ENCODE data around the gene TBC1D17. TPM values are rescaled to one million over a fixed set of nuclear protein-coding genes. Genes with fewer than 3 reads are reported as not detected.

TBC1D17 gene
- total RNA-seq, 5 donors from 2014 or later (not counting 1 experiment from before 2014, with no cell fraction given): 46.5 to 102 (median 88.6) TPM

DNA sequence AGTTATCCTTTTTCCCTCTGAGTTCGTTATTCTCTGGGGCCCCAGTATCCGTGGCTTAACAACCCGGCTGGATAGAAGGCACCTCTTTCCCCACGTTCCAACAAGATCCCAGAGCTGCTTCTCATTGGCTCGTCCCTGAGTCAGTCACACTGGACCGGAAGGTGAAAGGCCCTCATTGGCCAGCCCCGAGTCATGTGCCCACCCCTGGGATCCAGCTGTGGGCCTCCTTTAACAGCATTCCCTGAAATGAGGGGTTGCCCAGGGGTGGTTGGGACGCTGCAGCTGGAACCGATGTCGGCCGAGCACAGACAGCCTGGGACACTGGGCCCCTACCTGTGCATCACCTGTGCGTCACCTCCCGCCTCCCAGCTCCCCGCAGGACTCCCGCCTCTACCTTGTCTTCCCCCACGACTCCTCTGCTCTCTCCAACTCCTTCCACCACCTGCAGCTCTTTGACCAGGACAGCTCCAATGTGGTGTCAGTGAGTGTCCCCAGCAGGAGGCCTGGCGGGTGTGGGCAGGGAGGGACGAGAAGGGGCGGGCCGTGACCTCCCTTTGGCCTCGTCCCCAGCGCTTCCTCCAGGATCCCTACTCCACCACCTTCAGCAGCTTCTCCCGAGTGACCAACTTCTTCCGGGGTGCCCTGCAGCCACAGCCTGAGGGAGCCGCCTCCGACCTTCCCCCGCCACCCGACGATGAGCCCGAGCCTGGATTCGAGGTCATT lies 4.3 kb downstream of the TBC1D17 start:
- no peaks in the 10 kb centered on the region for H3K9me3 ChIP-seq
- ATAC-seq (replicated peaks in 1 of 4) (no peak), DNase-seq (no peak)
- Mint-ChIP-seq H3K9me3 (no peaks in the 10 kb centered on the region), H3K27ac (no peak overlapping the region), H3K36me3 (peaks cover 42% of the 10 kb centered on the region), H3K4me3 (no peak overlapping the region), H3K4me1 (peaks cover 15 to 22% (median 18%) of the 10 kb centered on the region in 3 donors), H3K27me3 (no peaks in the 10 kb centered on the region)
- H3K36me3 ChIP-seq (ENCODE audit: control insufficient read depth in 2 of 2, extremely low read depth in 1 of 2, insufficient read depth in 1 of 2, low read length in 1 of 2): peaks cover 28 to 57% of the 10 kb centered on the region in 2 donors
- 95% methylated on average over 25 of the region's 31 CpGs for WGBS (ENCODE audit: insufficient coverage)
- POLR2A ChIA-PET: no interaction called here
- CTCF ChIA-PET: interaction anchor here (0.5 to 0.6 kb wide), 2 partner anchors 71 to 354 kb away, joined by 3 read pairs; partner anchors contain the start of gene RCN3 (in 1 of the 2)
- H3K4me3 ChIP-seq (ENCODE audit: control insufficient read depth in 1 of 2, extremely low read depth in 1 of 2, low read length in 1 of 2): no peak overlapping the region
- no peak overlapping the region for H3K27ac ChIP-seq (ENCODE audit: low read length)
- H3K27me3 ChIP-seq (replicated peaks in 1 of 2; ENCODE audit: control insufficient read depth in 2 of 2, extremely low read depth in 1 of 2, insufficient read depth in 2 of 2, low read length in 1 of 2): no peaks in the 10 kb centered on the region
- H3K4me1 ChIP-seq (ENCODE audit: control insufficient read depth in 1 of 2, extremely low read depth in 1 of 2, insufficient read depth in 2 of 2, low read length in 2 of 2): peaks cover 6 to 18% of the 10 kb centered on the region in 2 experiments

DNA sequence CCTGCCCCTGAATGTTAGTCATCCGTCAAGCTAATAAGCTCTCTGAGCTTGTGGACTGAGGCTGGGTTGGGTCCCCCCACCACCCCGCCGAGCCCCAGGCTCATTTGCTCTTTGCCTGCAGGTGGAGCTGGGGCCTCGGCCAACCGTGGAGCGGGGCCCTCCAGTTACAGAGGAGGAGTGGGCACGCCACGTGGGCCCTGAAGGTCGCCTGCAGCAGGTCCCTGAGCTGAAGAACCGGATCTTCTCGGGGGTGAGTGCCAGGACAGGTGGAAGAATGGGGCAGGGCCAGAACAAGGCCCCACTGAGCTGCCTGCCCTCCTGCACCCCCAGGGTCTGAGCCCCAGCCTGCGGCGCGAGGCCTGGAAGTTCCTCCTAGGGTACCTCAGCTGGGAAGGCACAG lies 5.1 kb downstream of the TBC1D17 start:
- Histone ChIP-seq H3K36me3 (ENCODE audit: control insufficient read depth in 2 of 2, extremely low read depth in 1 of 2, insufficient read depth in 1 of 2, low read length in 1 of 2) (peaks cover 32 to 60% of the 10 kb centered on the region in 2 donors), H3K27me3 (replicated peaks in 1 of 2; ENCODE audit: control insufficient read depth in 2 of 2, extremely low read depth in 1 of 2, insufficient read depth in 2 of 2, low read length in 1 of 2) (no peaks in the 10 kb centered on the region), H3K27ac (ENCODE audit: low read length) (no peak overlapping the region), H3K4me1 (ENCODE audit: control insufficient read depth in 1 of 2, extremely low read depth in 1 of 2, insufficient read depth in 2 of 2, low read length in 2 of 2) (peaks cover 6 to 18% of the 10 kb centered on the region in 2 experiments), H3K4me3 (ENCODE audit: control insufficient read depth in 1 of 2, extremely low read depth in 1 of 2, low read length in 1 of 2) (no peak overlapping the region), H3K9me3 (no peaks in the 10 kb centered on the region)
- H3K27ac Mint-ChIP-seq: no peak overlapping the region
- DNase-seq (no peak), ATAC-seq (replicated peaks in 1 of 4) (no peak)
- 95% methylated on average over 14 of the region's 14 CpGs for WGBS (ENCODE audit: insufficient coverage)
- no peak overlapping the region for H3K4me3 Mint-ChIP-seq
- no peaks in the 10 kb centered on the region for H3K27me3 Mint-ChIP-seq
- H3K9me3 Mint-ChIP-seq: no peaks in the 10 kb centered on the region
- peaks cover 15 to 22% (median 18%) of the 10 kb centered on the region in 3 donors for H3K4me1 Mint-ChIP-seq
- POLR2A ChIA-PET: no interaction called here
- CTCF ChIA-PET: no interaction called here
- H3K36me3 Mint-ChIP-seq: peaks cover 42% of the 10 kb centered on the region

DNA sequence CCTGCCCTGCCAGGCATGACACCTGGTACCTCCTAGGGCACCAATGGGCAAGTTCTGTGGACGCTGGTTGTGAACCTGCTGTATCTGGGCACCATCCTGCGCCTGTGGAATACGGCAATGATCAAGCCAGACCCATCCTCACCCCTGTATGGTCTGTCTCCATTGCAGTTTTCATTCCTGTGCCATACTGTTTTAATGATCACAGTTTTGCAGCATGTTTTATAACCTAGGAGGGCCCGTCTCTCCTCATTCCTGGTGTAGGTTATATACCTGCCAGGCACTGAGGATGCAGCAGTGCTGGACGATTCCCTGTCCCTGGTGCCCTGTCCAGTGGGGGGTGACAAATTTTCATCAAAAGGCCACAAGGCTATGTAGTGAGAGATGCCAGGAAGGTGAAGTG lies 5.6 kb downstream of the TBC1D17 start:
- ATAC-seq (replicated peaks in 1 of 4) (no peak), DNase-seq (no peak)
- Histone ChIP-seq H3K27me3 (replicated peaks in 1 of 2; ENCODE audit: control insufficient read depth in 2 of 2, extremely low read depth in 1 of 2, insufficient read depth in 2 of 2, low read length in 1 of 2) (no peaks in the 10 kb centered on the region), H3K27ac (ENCODE audit: low read length) (no peak overlapping the region), H3K36me3 (ENCODE audit: control insufficient read depth in 2 of 2, extremely low read depth in 1 of 2, insufficient read depth in 1 of 2, low read length in 1 of 2) (peaks cover 32 to 60% of the 10 kb centered on the region in 2 donors), H3K4me3 (ENCODE audit: control insufficient read depth in 1 of 2, extremely low read depth in 1 of 2, low read length in 1 of 2) (no peak overlapping the region), H3K4me1 (ENCODE audit: control insufficient read depth in 1 of 2, extremely low read depth in 1 of 2, insufficient read depth in 2 of 2, low read length in 2 of 2) (peaks cover 5 to 15% of the 10 kb centered on the region in 2 experiments), H3K9me3 (no peaks in the 10 kb centered on the region)
- ChIA-PET POLR2A (no interaction called here), CTCF (no interaction called here)
- Mint-ChIP-seq H3K9me3 (no peaks in the 10 kb centered on the region), H3K36me3 (peaks cover 40% of the 10 kb centered on the region), H3K27ac (no peak overlapping the region), H3K27me3 (no peaks in the 10 kb centered on the region), H3K4me3 (no peak overlapping the region), H3K4me1 (peaks cover 12 to 19% (median 15%) of the 10 kb centered on the region in 3 donors)
- 96% methylated on average over 5 of the region's 5 CpGs for WGBS (ENCODE audit: insufficient coverage)

DNA sequence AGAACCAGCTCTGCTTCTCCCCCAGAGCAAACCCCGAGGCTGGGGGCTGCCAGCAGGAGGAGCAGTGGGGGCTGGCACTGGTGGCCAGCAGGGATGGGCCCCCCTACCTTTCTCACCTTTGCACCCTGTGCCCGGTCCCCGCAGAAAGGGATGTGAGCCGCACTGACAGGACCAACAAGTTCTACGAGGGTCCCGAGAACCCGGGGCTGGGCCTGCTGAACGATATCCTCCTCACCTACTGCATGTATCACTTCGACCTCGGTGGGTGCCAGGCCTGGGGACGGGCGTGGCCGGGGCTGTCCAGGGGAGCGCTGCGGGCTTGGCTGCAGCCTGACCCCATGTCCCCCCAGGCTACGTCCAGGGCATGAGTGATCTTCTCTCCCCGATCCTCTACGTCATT lies 6.6 kb downstream of the TBC1D17 start:
- Histone ChIP-seq H3K27ac (ENCODE audit: low read length) (no peak overlapping the region), H3K27me3 (replicated peaks in 1 of 2; ENCODE audit: control insufficient read depth in 2 of 2, extremely low read depth in 1 of 2, insufficient read depth in 2 of 2, low read length in 1 of 2) (no peaks in the 10 kb centered on the region), H3K4me1 (ENCODE audit: control insufficient read depth in 1 of 2, extremely low read depth in 1 of 2, insufficient read depth in 2 of 2, low read length in 2 of 2) (peaks cover 0 to 5% of the 10 kb centered on the region in 2 experiments), H3K4me3 (ENCODE audit: control insufficient read depth in 1 of 2, extremely low read depth in 1 of 2, low read length in 1 of 2) (no peak overlapping the region), H3K36me3 (ENCODE audit: control insufficient read depth in 2 of 2, extremely low read depth in 1 of 2, insufficient read depth in 1 of 2, low read length in 1 of 2) (peaks cover 32 to 59% of the 10 kb centered on the region in 2 donors), H3K9me3 (no peaks in the 10 kb centered on the region)
- H3K4me3 Mint-ChIP-seq: no peak overlapping the region
- H3K36me3 Mint-ChIP-seq: peaks cover 35% of the 10 kb centered on the region
- H3K9me3 Mint-ChIP-seq: no peaks in the 10 kb centered on the region
- WGBS (ENCODE audit: insufficient coverage): 97% methylated on average over 15 of the region's 18 CpGs
- no peak for ATAC-seq (replicated peaks in 1 of 4)
- no peak for DNase-seq
- peaks cover 1 to 9% (median 5%) of the 10 kb centered on the region in 3 donors for H3K4me1 Mint-ChIP-seq
- ChIA-PET POLR2A (no interaction called here), CTCF (no interaction called here)
- H3K27me3 Mint-ChIP-seq: no peaks in the 10 kb centered on the region
- H3K27ac Mint-ChIP-seq: no peak overlapping the region

DNA sequence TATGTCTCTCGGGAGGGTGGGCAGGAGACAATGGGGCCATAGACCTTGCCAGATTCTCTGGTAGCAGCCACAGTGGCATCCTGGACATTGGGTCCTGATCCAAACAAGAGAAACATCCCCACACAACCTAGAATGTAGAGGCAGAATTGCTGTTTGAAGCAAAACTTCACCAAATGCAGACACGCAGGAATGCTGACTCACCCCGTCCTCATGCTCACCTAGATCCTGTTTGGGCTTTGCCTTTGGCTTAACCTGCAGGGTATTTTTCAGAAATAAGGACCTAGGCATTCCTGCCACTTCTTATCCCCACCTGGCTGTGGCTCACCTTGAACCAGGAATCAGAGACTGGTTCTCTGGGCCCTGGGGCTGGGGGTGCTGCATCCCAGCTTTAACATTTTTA lies 7.3 kb downstream of the TBC1D17 start:
- ATAC-seq (replicated peaks in 1 of 4): no peak
- Histone ChIP-seq H3K4me1 (ENCODE audit: control insufficient read depth in 1 of 2, extremely low read depth in 1 of 2, insufficient read depth in 2 of 2, low read length in 2 of 2) (peaks cover 0 to 7% of the 10 kb centered on the region in 2 experiments), H3K9me3 (no peaks in the 10 kb centered on the region), H3K4me3 (ENCODE audit: control insufficient read depth in 1 of 2, extremely low read depth in 1 of 2, low read length in 1 of 2) (no peak overlapping the region), H3K27ac (ENCODE audit: low read length) (no peak overlapping the region), H3K27me3 (replicated peaks in 1 of 2; ENCODE audit: control insufficient read depth in 2 of 2, extremely low read depth in 1 of 2, insufficient read depth in 2 of 2, low read length in 1 of 2) (no peaks in the 10 kb centered on the region), H3K36me3 (ENCODE audit: control insufficient read depth in 2 of 2, extremely low read depth in 1 of 2, insufficient read depth in 1 of 2, low read length in 1 of 2) (peaks cover 32 to 54% of the 10 kb centered on the region in 2 donors)
- WGBS (ENCODE audit: insufficient coverage): 100% methylated on average over 2 of the region's 3 CpGs
- Mint-ChIP-seq H3K4me1 (peaks cover 0 to 6% (median 5%) of the 10 kb centered on the region in 3 donors), H3K27ac (no peak overlapping the region), H3K27me3 (no peaks in the 10 kb centered on the region), H3K4me3 (no peak overlapping the region), H3K9me3 (no peaks in the 10 kb centered on the region), H3K36me3 (peaks cover 32% of the 10 kb centered on the region)
- no peak for DNase-seq
- CTCF ChIA-PET: no interaction called here
- POLR2A ChIA-PET: no interaction called here

DNA sequence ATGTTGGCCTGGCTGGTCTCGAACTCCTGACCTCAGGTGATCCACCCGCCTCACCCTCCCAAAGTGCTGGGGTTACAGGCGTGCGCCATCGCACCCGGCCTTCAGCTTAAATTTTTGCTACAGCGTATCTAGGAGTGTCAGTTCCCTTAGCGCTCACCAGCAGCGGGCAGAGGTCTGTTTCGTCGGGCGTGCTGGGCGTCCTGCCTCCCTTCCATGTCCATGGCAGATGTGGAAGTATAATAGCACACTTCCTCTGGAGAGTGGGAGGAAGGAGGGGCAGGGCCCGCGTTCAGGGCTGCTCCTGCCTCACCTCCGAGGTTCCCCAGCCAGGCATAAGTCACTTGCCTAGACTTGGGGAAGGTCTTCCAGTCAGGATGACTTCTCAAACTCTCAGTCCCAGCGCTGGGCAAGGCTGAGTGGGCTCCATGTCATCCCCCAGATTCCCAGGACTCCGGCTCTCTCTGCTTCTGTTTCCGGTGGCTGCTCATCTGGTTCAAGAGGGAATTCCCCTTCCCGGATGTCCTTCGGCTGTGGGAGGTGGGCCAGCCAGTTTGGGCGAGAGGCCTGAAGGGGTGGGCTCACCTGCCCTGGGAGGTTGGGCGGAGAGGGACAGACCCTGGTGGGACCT lies 9.6 kb downstream of the TBC1D17 start:
- Histone ChIP-seq H3K27ac (ENCODE audit: low read length) (no peak overlapping the region), H3K27me3 (replicated peaks in 1 of 2; ENCODE audit: control insufficient read depth in 2 of 2, extremely low read depth in 1 of 2, insufficient read depth in 2 of 2, low read length in 1 of 2) (no peaks in the 10 kb centered on the region), H3K36me3 (ENCODE audit: control insufficient read depth in 2 of 2, extremely low read depth in 1 of 2, insufficient read depth in 1 of 2, low read length in 1 of 2) (peaks cover 22 to 32% of the 10 kb centered on the region in 2 donors), H3K9me3 (no peaks in the 10 kb centered on the region), H3K4me3 (ENCODE audit: control insufficient read depth in 1 of 2, extremely low read depth in 1 of 2, low read length in 1 of 2) (no peak overlapping the region), H3K4me1 (ENCODE audit: control insufficient read depth in 1 of 2, extremely low read depth in 1 of 2, insufficient read depth in 2 of 2, low read length in 2 of 2) (peaks cover 0 to 17% of the 10 kb centered on the region in 2 experiments)
- no peak for DNase-seq
- no peak overlapping the region for H3K27ac Mint-ChIP-seq
- no peaks in the 10 kb centered on the region for H3K27me3 Mint-ChIP-seq
- ATAC-seq (replicated peaks in 1 of 4): no peak
- WGBS (ENCODE audit: insufficient coverage): 90% methylated on average over 11 of the region's 23 CpGs
- ChIA-PET POLR2A (no interaction called here), CTCF (no interaction called here)
- no peak overlapping the region for H3K4me3 Mint-ChIP-seq
- no peaks in the 10 kb centered on the region for H3K9me3 Mint-ChIP-seq
- H3K36me3 Mint-ChIP-seq: peaks cover 26% of the 10 kb centered on the region
- H3K4me1 Mint-ChIP-seq: peaks cover 0 to 12% (median 12%) of the 10 kb centered on the region in 3 donors
